Neural progenitor cell (in vitro differentiated cells): ENCODE data around the gene CARNS1. TPM values are rescaled to one million over a fixed set of nuclear protein-coding genes. Genes with fewer than 3 reads are reported as not detected.

ENCODE experiments used
- DNase-seq: peaks from one replicate; pipeline ENCODE4 v3.0.0-alpha.2; 2016; ENCODE audit warnings: low spot score
- H2AFZ ChIP-seq: fragments of 200-600 bp; sonication (generic); replicated peaks from 2 replicates; pipeline ENCODE4 v1.6.1; 2016; ENCODE audit warnings: antibody characterized with exemption
- H3F3A ChIP-seq: fragments of 200-600 bp; sonication (generic); 2 replicates; pipeline ENCODE4 v1.6.1; 2016; ENCODE audit warnings: antibody characterized with exemption, low read depth
- H3K27ac ChIP-seq: fragments of 200-600 bp; sonication (generic); 2 replicates; pipeline ENCODE4 v1.5.1; 2016; ENCODE audit warnings: mild to moderate bottlenecking
- H3K27me3 ChIP-seq: fragments of 200-600 bp; sonication (generic); 2 replicates; pipeline ENCODE4 v1.6.1; 2016; ENCODE audit warnings: mild to moderate bottlenecking, moderate library complexity
- H3K36me3 ChIP-seq: fragments of 200-600 bp; sonication (generic); 2 replicates; pipeline ENCODE4 v1.5.1; 2016
- H3K4me1 ChIP-seq: fragments of 200-600 bp; sonication (generic); 2 replicates; pipeline ENCODE4 v1.6.1; 2016; ENCODE audit warnings: mixed run types
- H3K4me2 ChIP-seq: fragments of 200-600 bp; sonication (generic); 2 replicates; pipeline ENCODE4 v1.6.1; 2016
- H3K4me3 ChIP-seq: fragments of 200-600 bp; sonication (generic); 2 replicates; pipeline ENCODE4 v1.5.1; 2016
- H3K79me2 ChIP-seq: fragments of 200-600 bp; sonication (generic); 2 replicates; pipeline ENCODE4 v1.6.1; 2016; ENCODE audit warnings: low read depth
- H3K9ac ChIP-seq: fragments of 200-600 bp; sonication (generic); 2 replicates; pipeline ENCODE4 v1.6.1; 2016
- H3K9me3 ChIP-seq: fragments of 200-600 bp; sonication (generic); 2 replicates; pipeline ENCODE4 v1.5.1; 2016; ENCODE audit warnings: low read depth
- H4K20me1 ChIP-seq: fragments of 200-600 bp; sonication (generic); 2 replicates; pipeline ENCODE4 v1.6.1; 2016; ENCODE audit warnings: low read depth
- H3K27ac Mint-ChIP-seq: 3 replicates; pipeline ENCODE4 v1.8.0; 2021; ENCODE audit warnings: mixed read lengths
- H3K27me3 Mint-ChIP-seq: 2 replicates; pipeline ENCODE4 v1.8.0; 2022; ENCODE audit warnings: low read depth, mild to moderate bottlenecking, inconsistent platforms, moderate library complexity, mixed read lengths; ENCODE audit not compliant: insufficient read depth
- H3K36me3 Mint-ChIP-seq: 3 replicates; pipeline ENCODE4 v1.8.0; 2021; ENCODE audit warnings: mixed read lengths
- H3K4me1 Mint-ChIP-seq: 3 replicates; pipeline ENCODE4 v1.8.0; 2021; ENCODE audit warnings: mixed read lengths
- H3K4me3 Mint-ChIP-seq: 3 replicates; pipeline ENCODE4 v1.8.0; 2021; ENCODE audit warnings: mild to moderate bottlenecking, moderate library complexity, mixed read lengths
- H3K9me3 Mint-ChIP-seq: 3 replicates; pipeline ENCODE4 v1.8.0; 2020; ENCODE audit warnings: mixed read lengths
- EZH2 ChIP-seq: fragments of 200-600 bp; sonication (generic); IDR thresholded peaks from 2 replicates; pipeline ENCODE4 v1.6.1; 2017; ENCODE audit warnings: antibody characterized with exemption, mild to moderate bottlenecking, moderate library complexity
- EZH2phosphoT487 ChIP-seq: fragments of 200-600 bp; sonication (generic); IDR thresholded peaks from 2 replicates; pipeline ENCODE4 v1.6.1; 2017; ENCODE audit warnings: antibody characterized with exemption
- total RNA-seq: library from RNA; depleted of rRNA; stranded (reverse); fragments of >200 nt; gene quantifications from 2 replicates; pipeline ENCODE4 v1.2.3, GENCODE V29; 2015; ENCODE audit warnings: low replicate concordance
- TF ChIP-seq, protein P1 (sequence below): fragments of 200-600 bp; sonication (generic); IDR thresholded peaks from 2 replicates; pipeline ENCODE4 v1.5.1; 2017; ENCODE audit warnings: antibody characterized with exemption, mild to moderate bottlenecking

Gene CARNS1
- total RNA-seq, 1 donor from 2014 or later = 0.52 TPM

DNA sequence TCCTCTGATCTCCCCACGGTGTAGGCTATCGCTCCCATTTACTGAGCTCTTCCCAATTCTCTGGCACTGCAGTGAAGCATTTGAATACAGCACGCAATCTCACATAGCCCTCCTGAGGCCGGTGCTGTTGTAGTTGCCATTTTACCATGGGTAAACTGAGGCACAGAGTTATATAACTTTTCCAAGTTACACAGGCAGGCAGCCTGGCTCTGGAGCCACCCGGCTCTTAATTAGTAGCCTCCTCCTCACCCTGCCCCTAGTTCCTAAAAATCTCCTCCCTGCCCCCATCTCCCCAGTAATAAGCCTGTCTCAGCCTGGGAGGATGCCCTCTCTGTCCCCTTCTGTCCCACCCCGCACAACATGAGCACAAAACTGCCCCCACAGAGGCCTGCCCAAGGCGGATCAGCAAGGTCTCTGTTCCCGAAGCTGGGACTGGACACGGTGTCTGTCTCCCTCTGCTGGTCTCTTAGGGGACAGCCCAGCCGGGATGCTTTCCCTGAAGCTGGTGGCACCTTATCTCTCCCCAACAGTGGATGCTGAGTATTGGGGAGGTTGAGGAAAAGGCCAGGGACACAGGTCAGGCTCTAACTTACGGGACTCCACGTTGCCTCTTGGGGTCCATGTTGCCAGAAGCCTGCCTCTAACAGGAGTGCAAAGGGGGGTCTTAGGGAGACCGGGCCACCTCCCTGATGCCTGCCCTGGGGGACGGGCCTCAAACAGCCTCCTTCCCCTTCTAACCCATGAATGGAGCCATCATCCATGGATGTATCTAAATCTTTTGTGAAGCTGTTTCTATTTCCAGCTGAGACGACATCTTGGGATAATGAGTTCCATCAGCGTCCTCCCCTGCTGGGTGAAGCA lies 33.0 kb upstream of the CARNS1 start:
- Mint-ChIP-seq H3K4me1 (peaks cover 10% of the 10 kb centered on the region), H3K9me3 (no peaks in the 10 kb centered on the region), H3K27me3 (peaks cover 2% of the 10 kb centered on the region), H3K4me3 (no peak overlapping the region), H3K36me3 (no peaks in the 10 kb centered on the region), H3K27ac (no peak overlapping the region)
- H3K27me3 ChIP-seq = peaks cover 17% of the 10 kb centered on the region
- H3K27ac ChIP-seq = no peak overlapping the region
- no peak overlapping the region for H3K4me2 ChIP-seq
- H3K4me1 ChIP-seq = no peaks in the 10 kb centered on the region
- no peaks in the 10 kb centered on the region for H3K79me2 ChIP-seq
- TF ChIP-seq, protein P1, sequence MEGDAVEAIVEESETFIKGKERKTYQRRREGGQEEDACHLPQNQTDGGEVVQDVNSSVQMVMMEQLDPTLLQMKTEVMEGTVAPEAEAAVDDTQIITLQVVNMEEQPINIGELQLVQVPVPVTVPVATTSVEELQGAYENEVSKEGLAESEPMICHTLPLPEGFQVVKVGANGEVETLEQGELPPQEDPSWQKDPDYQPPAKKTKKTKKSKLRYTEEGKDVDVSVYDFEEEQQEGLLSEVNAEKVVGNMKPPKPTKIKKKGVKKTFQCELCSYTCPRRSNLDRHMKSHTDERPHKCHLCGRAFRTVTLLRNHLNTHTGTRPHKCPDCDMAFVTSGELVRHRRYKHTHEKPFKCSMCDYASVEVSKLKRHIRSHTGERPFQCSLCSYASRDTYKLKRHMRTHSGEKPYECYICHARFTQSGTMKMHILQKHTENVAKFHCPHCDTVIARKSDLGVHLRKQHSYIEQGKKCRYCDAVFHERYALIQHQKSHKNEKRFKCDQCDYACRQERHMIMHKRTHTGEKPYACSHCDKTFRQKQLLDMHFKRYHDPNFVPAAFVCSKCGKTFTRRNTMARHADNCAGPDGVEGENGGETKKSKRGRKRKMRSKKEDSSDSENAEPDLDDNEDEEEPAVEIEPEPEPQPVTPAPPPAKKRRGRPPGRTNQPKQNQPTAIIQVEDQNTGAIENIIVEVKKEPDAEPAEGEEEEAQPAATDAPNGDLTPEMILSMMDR = peak; percentile 98
- no peak for TF ChIP-seq EZH2phosphoT487
- H3F3A ChIP-seq = no peaks in the 10 kb centered on the region
- no peaks in the 10 kb centered on the region for H4K20me1 ChIP-seq
- no peaks in the 10 kb centered on the region for H3K9me3 ChIP-seq
- H3K4me3 ChIP-seq = no peak overlapping the region
- H2AFZ ChIP-seq = no peak overlapping the region
- H3K36me3 ChIP-seq = no peaks in the 10 kb centered on the region
- H3K9ac ChIP-seq = no peak overlapping the region
- peak; percentile 85 for DNase-seq

DNA sequence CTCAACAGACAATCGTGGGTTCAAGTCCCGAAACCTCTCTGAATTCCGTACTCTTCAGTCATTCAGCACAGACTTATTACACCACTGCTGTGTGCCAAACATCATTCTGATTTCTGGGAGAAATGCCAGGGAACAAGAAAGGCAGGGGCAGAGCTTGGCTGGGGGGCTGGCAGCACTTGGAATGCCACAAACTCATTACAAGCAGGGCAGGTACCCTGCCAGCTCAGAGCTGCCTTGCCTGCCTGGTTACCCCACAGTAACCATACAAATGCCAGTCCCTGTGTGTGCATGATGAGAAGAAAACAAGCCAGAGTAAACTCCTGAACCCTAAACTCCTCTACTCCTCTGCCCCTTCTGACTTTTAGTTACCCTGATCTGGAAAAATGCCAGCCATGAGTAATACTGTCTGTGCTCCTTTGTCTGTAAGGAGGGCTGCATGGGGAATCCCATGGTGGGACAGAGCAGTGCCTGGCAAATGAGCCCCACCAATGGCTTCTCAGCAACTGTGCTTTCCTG lies 30.6 kb upstream of the CARNS1 start:
- no peak for DNase-seq
- TF ChIP-seq, protein P1 = no peak
- TF ChIP-seq EZH2phosphoT487 = no peak
- no peak for TF ChIP-seq EZH2
- Histone ChIP-seq H2AFZ (no peak overlapping the region), H3K79me2 (no peaks in the 10 kb centered on the region), H3K27me3 (peaks cover 12% of the 10 kb centered on the region), H3K9ac (no peak overlapping the region), H3K9me3 (no peaks in the 10 kb centered on the region), H3K4me3 (no peak overlapping the region), H3K4me1 (no peaks in the 10 kb centered on the region), H3K4me2 (no peak overlapping the region), H3F3A (peaks cover 4% of the 10 kb centered on the region), H4K20me1 (no peaks in the 10 kb centered on the region), H3K27ac (no peak overlapping the region), H3K36me3 (no peaks in the 10 kb centered on the region)
- no peaks in the 10 kb centered on the region for H3K9me3 Mint-ChIP-seq
- H3K4me1 Mint-ChIP-seq = peaks cover 15% of the 10 kb centered on the region
- H3K27ac Mint-ChIP-seq = no peak overlapping the region
- H3K4me3 Mint-ChIP-seq = no peak overlapping the region
- H3K36me3 Mint-ChIP-seq = no peaks in the 10 kb centered on the region
- H3K27me3 Mint-ChIP-seq = peaks cover 2% of the 10 kb centered on the region

DNA sequence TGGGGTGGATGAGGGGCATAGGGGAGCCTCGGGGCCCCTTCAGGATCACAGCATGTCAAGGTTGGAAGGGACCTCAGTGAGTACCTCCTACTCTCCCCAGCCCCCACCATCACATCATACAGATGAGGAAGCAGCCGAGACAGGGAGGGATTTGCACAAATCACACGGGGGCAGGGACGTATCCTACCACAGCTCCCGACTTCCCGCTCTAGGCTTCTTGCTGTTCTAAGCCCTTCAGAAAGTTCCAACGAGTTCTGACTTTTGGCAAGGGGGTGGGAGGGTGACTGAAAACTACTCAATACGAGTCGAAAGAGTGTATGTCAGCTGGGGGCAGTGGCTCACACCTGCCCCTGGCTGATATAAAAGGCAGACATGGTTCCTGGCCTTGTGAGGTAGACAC lies 28.4 kb upstream of the CARNS1 start:
- Mint-ChIP-seq H3K27ac (no peak overlapping the region), H3K9me3 (no peaks in the 10 kb centered on the region), H3K4me3 (no peak overlapping the region), H3K27me3 (peaks cover 2% of the 10 kb centered on the region), H3K4me1 (peaks cover 23% of the 10 kb centered on the region), H3K36me3 (no peaks in the 10 kb centered on the region)
- H3K36me3 ChIP-seq = no peaks in the 10 kb centered on the region
- H3K4me3 ChIP-seq = no peak overlapping the region
- peaks cover 8% of the 10 kb centered on the region for H3F3A ChIP-seq
- no peak for TF ChIP-seq EZH2phosphoT487
- TF ChIP-seq EZH2 = no peak
- TF ChIP-seq, protein P1 = no peak
- H3K4me1 ChIP-seq = no peaks in the 10 kb centered on the region
- H3K27ac ChIP-seq = no peak overlapping the region
- H4K20me1 ChIP-seq = peaks cover 2% of the 10 kb centered on the region
- H2AFZ ChIP-seq = no peak overlapping the region
- peaks cover 16% of the 10 kb centered on the region for H3K79me2 ChIP-seq
- H3K9ac ChIP-seq = no peak overlapping the region
- no peaks in the 10 kb centered on the region for H3K9me3 ChIP-seq
- H3K4me2 ChIP-seq = no peak overlapping the region
- no peak for DNase-seq
- H3K27me3 ChIP-seq = peaks cover 12% of the 10 kb centered on the region
